HepG2 (cell line): Measurements from ENCODE around the gene GAS2. TPM values are rescaled to one million over a fixed set of nuclear protein-coding genes. Genes with fewer than 3 reads are reported as not detected.

Experiments used
- ARID5B ChIP-seq: IDR thresholded peaks from 2 replicates; pipeline ENCODE4 v1.4.0; 2020; ENCODE audit warnings: mild to moderate bottlenecking, missing genetic modification reagents
- CBX5 ChIP-seq: sonication (generic); formaldehyde crosslinking; IDR thresholded peaks from 2 replicates; pipeline ENCODE4 v1.4.0; 2020; ENCODE audit warnings: missing genetic modification reagents, borderline replicate concordance
- HES4 ChIP-seq: sonication (generic); formaldehyde crosslinking; IDR thresholded peaks from 2 replicates; pipeline ENCODE4 v1.9.0; 2021; ENCODE audit warnings: mild to moderate bottlenecking, missing genetic modification reagents, borderline replicate concordance
- HMG20A ChIP-seq: IDR thresholded peaks from 2 replicates; pipeline ENCODE4 v1.6.1; 2016; ENCODE audit warnings: borderline replicate concordance
- MED8 ChIP-seq: sonication (generic); formaldehyde crosslinking; IDR thresholded peaks from 2 replicates; pipeline ENCODE4 v1.8.1; 2023; ENCODE audit warnings: mild to moderate bottlenecking, missing genetic modification reagents; ENCODE audit not compliant: insufficient replicate concordance
- NFE2 ChIP-seq: sonication (generic); formaldehyde crosslinking; IDR thresholded peaks from 2 replicates; pipeline ENCODE4 v1.4.0; 2020; ENCODE audit warnings: missing genetic modification reagents
- TRIM24 ChIP-seq: sonication (generic); formaldehyde crosslinking; IDR thresholded peaks from 2 replicates; pipeline ENCODE4 v1.8.0; 2022; ENCODE audit warnings: mild to moderate bottlenecking, missing genetic modification reagents
- ZNF260 ChIP-seq: sonication (generic); formaldehyde crosslinking; IDR thresholded peaks from 2 replicates; pipeline ENCODE4 v1.4.0; 2020; ENCODE audit warnings: missing genetic modification reagents, low read depth, mild to moderate bottlenecking, borderline replicate concordance
- ZNF407 ChIP-seq: sonication (generic); formaldehyde crosslinking; IDR thresholded peaks from one replicate; pipeline ENCODE4 v1.5.1; 2020; ENCODE audit warnings: mild to moderate bottlenecking, missing genetic modification reagents; ENCODE audit errors: not compliant biosample characterization
- ZNF543 ChIP-seq: sonication (generic); formaldehyde crosslinking; IDR thresholded peaks from 2 replicates; pipeline ENCODE4 v1.4.0; 2020; ENCODE audit warnings: mild to moderate bottlenecking, missing genetic modification reagents
- polyA plus RNA-seq, 8 experiments: library from polyadenylated mRNA; depleted of rRNA in 3 of 8; stranded (reverse) in 7 of 8; unstranded in 1 of 8; fragments of >200 nt; fragmentation: Illumina TruSeq in 4 of 8; extraction: Trizol in 4 of 8; gene quantifications; 2 replicates each; pipeline versions ENCODE4 v1.2.1 to v1.2.3, GENCODE V29; 2011 to 2016; ENCODE audit warnings: low read depth in 4 of 8, missing spikeins in 1 of 8, mixed read lengths in 1 of 8; ENCODE audit not compliant: insufficient read depth in 1 of 8
- total RNA-seq, 5 experiments: library from RNA; depleted of rRNA; stranded (reverse); fragments of >200 nt; fragmentation: Illumina TruSeq; extraction: Trizol; gene quantifications; 2 replicates each; pipeline ENCODE4 v1.2.3, GENCODE V29; 2016; ENCODE audit warnings: low read depth in 1 of 5

Gene GAS2
- total and polyA plus RNA-seq, 2 of the 13 experiments (the other 11 are each of a cell fraction or from before 2014, with no cell fraction given) = 26.0 to 85.1 TPM

- TF ChIP-seq NFE2 (CRISPR knock-in tag) (no peak), HES4 (CRISPR knock-in tag) (no peak), TRIM24 (CRISPR knock-in tag) (no peak), ZNF407 (CRISPR knock-in tag) (no peak), MED8 (CRISPR knock-in tag) (no peak), ZNF543 (CRISPR knock-in tag) (0 out of 2 replicates have a peak, but pooled peaks have one; percentile 44), ZNF260 (CRISPR knock-in tag) (no peak), HMG20A (CRISPR knock-in tag) (no peak), ARID5B (CRISPR knock-in tag) (peak; percentile 35), CBX5 (no peak)
Observed at GRCh38 chr11:22829231-22830081, 163.0 kb downstream of the GAS2 start, which contains the start of gene SVIP (continued).
